Measurements from ENCODE around the gene TDRD9.
"Not testable (repeated sequence)": the region's sequence is repeated elsewhere in the genome, so short reads cannot be mapped to it uniquely, and the experiment has no call there.

The TDRD9 gene

GRCh38 chr14:103892247-103892646 is 36.0 kb upstream of the TDRD9 start:
- DNase-seq (ENCODE audit: low read depth in 2 of 2): no peak

- DNase-seq (ENCODE audit: low read depth in 2 of 2): no peak
Observed at GRCh38 chr14:103894034-103894722, 34.1 kb upstream of the TDRD9 start.

GRCh38 chr14:103894723-103895059 is 33.6 kb upstream of the TDRD9 start:
- no peak for DNase-seq (ENCODE audit: low read depth in 2 of 2)

GRCh38 chr14:103896578-103896977 is 31.7 kb upstream of the TDRD9 start:
- no peak for DNase-seq (ENCODE audit: low read depth in 2 of 2)

- no peak for DNase-seq (ENCODE audit: low read depth in 2 of 2)
Observed at GRCh38 chr14:103897075-103897947, 30.9 kb upstream of the TDRD9 start.

GRCh38 chr14:103898204-103898603 is 30.1 kb upstream of the TDRD9 start:
- DNase-seq (ENCODE audit: low read depth in 2 of 2): no peak

- DNase-seq (ENCODE audit: low read depth in 2 of 2): no peak
Observed at GRCh38 chr14:103898711-103899110, 29.5 kb upstream of the TDRD9 start.

- no peak for DNase-seq (ENCODE audit: low read depth in 2 of 2)
Observed at GRCh38 chr14:103899316-103899715, 28.9 kb upstream of the TDRD9 start.

- no peak for DNase-seq (ENCODE audit: low read depth in 2 of 2)
Observed at GRCh38 chr14:103899833-103900232, 28.4 kb upstream of the TDRD9 start.

GRCh38 chr14:103904493-103905107 is 23.7 kb upstream of the TDRD9 start:
- no peak for DNase-seq (ENCODE audit: low read depth in 2 of 2)

- DNase-seq (ENCODE audit: low read depth in 2 of 2): no peak
Observed at GRCh38 chr14:103905842-103906456, 22.3 kb upstream of the TDRD9 start.

- DNase-seq (ENCODE audit: low read depth in 2 of 2): peak in 1 of 2 donors; percentile 30
Observed at GRCh38 chr14:103908580-103908979, 19.7 kb upstream of the TDRD9 start.

GRCh38 chr14:103909531-103910261 is 18.6 kb upstream of the TDRD9 start:
- DNase-seq (ENCODE audit: low read depth in 2 of 2): no peak

- DNase-seq (ENCODE audit: low read depth in 2 of 2): peak; percentile 58 to 60
Observed at GRCh38 chr14:103910262-103910935, 17.9 kb upstream of the TDRD9 start.

GRCh38 chr14:103910984-103911383 is 17.3 kb upstream of the TDRD9 start:
- DNase-seq (ENCODE audit: low read depth in 2 of 2): no peak

GRCh38 chr14:103915616-103916015 is 12.6 kb upstream of the TDRD9 start:
- DNase-seq (ENCODE audit: low read depth in 2 of 2): no peak

- no peak for DNase-seq (ENCODE audit: low read depth in 2 of 2)
Observed at GRCh38 chr14:103916636-103917262, 11.5 kb upstream of the TDRD9 start.

- peak; percentile 84 to 93 for DNase-seq (ENCODE audit: low read depth in 2 of 2)
Observed at GRCh38 chr14:103920981-103921854, 7.0 kb upstream of the TDRD9 start.

- DNase-seq (ENCODE audit: low read depth in 2 of 2): not testable (repeated sequence)
Observed at GRCh38 chr14:103921855-103922200, 6.4 kb upstream of the TDRD9 start.

- DNase-seq (ENCODE audit: low read depth in 2 of 2): no peak
Observed at GRCh38 chr14:103923863-103924262, 4.4 kb upstream of the TDRD9 start.

Data from stimulated activated CD8-positive, alpha-beta memory T cell treated with anti-CD3 and anti-CD28 coated beads, Interleukin-7, amount 100 ng/mL, for 4 hours (primary cell).